Endothelial cell of umbilical vein (primary cell): ENCODE results near the gene ZCWPW1.
"Not testable (repeated sequence)": the region's sequence is repeated elsewhere in the genome, so short reads cannot be mapped to it uniquely, and the experiment has no call there.

Source experiments
- CTCF ChIP-seq, 2 donors: IDR thresholded peaks; 1 replicate in 1 of 2; 2 replicates in 1 of 2; pipeline ENCODE4 v1.5.1; 2011; ENCODE audit warnings: low read length in 2 of 2, mild to moderate bottlenecking in 2 of 2, moderate library complexity in 2 of 2, control low read depth in 1 of 2, inconsistent platforms in 1 of 2, low read depth in 1 of 2; ENCODE audit not compliant: insufficient read depth in 1 of 2; ENCODE audit errors: extremely low read depth in 1 of 2
- EZH2 ChIP-seq: IDR thresholded peaks from 2 replicates; pipeline ENCODE4 v1.6.1; 2012; ENCODE audit warnings: borderline replicate concordance, low read depth, mild to moderate bottlenecking, moderate library complexity, low read length, inconsistent platforms; ENCODE audit not compliant: severe bottlenecking
- GATA2 ChIP-seq: IDR thresholded peaks from 2 replicates; pipeline ENCODE4 v1.7.0; 2011; ENCODE audit warnings: low read depth, mild to moderate bottlenecking, moderate library complexity, mixed read lengths, low read length; ENCODE audit not compliant: insufficient read length, insufficient read depth
- MAX ChIP-seq: IDR thresholded peaks from 2 replicates; pipeline ENCODE4 v1.6.1; 2011; ENCODE audit not compliant: insufficient read depth, insufficient read length
- MYC ChIP-seq: IDR thresholded peaks from one replicate; pipeline ENCODE4 v1.6.1; 2011; ENCODE audit warnings: mild to moderate bottlenecking, low read depth, low read length
- POLR2A ChIP-seq: IDR thresholded peaks from 2 replicates; pipeline ENCODE4 v1.6.1; 2012; ENCODE audit warnings: low read depth, mild to moderate bottlenecking, control low read depth, low read length
- POLR2AphosphoS5 ChIP-seq: IDR thresholded peaks from 2 replicates; pipeline ENCODE4 v1.6.1; 2012; ENCODE audit warnings: low read depth, mild to moderate bottlenecking, control low read depth, low read length, moderate library complexity; ENCODE audit not compliant: insufficient read depth

DNA sequence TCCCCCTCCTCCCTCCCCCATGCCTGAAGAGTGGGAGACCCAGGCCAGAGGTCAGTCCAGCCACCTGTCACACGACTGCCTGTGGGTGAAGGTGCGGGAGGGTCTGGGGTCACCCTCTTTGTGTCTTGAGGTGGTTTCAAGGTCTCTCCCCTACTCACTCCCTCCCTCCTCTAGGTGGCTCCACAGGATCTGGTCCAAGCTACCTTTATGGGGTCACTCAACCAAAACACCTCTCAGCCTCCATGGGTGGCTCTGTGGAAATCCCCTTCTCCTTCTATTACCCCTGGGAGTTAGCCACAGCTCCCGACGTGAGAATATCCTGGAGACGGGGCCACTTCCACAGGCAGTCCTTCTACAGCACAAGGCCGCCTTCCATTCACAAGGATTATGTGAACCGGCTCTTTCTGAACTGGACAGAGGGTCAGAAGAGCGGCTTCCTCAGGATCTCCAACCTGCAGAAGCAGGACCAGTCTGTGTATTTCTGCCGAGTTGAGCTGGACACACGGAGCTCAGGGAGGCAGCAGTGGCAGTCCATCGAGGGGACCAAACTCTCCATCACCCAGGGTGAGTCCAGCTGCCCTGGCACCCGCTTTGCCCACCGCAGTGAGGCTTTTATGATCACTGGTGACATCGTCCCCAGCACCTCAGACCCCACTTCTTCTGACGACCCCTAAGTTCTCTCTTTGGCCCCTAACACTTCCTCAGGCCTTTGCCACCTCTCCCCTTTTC is 54.5 kb downstream of the ZCWPW1 start:
- TF ChIP-seq POLR2A; MYC; CTCF (IDR thresholded peaks at IDR 0.05; ENCODE audit: extremely low read depth in 1 of 2, insufficient read depth in 1 of 2, low read depth in 1 of 2, low read length in 2 of 2); POLR2AphosphoS5; MAX; EZH2; GATA2: not testable (repeated sequence)
